Measurements from ENCODE around the gene RNF213.

Gene RNF213

GRCh38 chr17:80260791-80261158, at the start of gene RNF213:
RNF213 (plus strand) TSS chr17:80260852; CDS start chr17:80263682, 2,830 bp downstream.
- peak; percentile 43 to 85 for DNase-seq (ENCODE audit: low read depth in 1 of 2, low spot score in 1 of 2)
- no peak for TF ChIP-seq JUND (IDR thresholded peaks at IDR 0.05; ENCODE audit: low read depth)
- in situ Hi-C loops (cut with HindIII; ENCODE audit: low pct_unique_long_range_greater_than_20kb, low sequenced_read_pairs): no loop called here

DNA sequence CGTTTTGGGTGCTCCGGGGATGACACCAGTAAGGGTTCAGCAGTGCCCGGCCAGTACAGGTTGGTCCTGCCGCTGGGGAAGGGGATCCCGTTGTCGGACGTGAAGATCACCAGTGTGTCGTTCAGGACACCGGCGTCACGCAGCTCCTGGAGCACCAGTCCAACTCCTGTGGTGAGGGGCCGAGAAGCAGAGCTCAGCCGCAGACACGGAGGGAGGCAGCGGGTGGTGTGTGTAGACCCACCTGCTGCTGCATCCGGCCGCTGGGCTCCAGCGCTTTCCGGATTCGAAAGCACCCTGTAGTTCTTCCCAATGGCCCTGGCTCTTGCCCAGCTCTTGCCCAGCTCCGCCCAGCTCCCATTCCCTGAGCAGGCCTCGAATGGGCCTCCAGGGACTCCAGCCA, 48.5 kb upstream of the RNF213 start:
- no peak for TF ChIP-seq JUND (IDR thresholded peaks at IDR 0.05; ENCODE audit: low read depth)
- in situ Hi-C loops (cut with HindIII; ENCODE audit: low pct_unique_long_range_greater_than_20kb, low sequenced_read_pairs): no loop called here
- DNase-seq (ENCODE audit: low read depth in 1 of 2, low spot score in 1 of 2): no peak

- no peak for DNase-seq (ENCODE audit: low read depth in 1 of 2, low spot score in 1 of 2)
- no peak for TF ChIP-seq JUND (IDR thresholded peaks at IDR 0.05; ENCODE audit: low read depth)
- in situ Hi-C loops (cut with HindIII; ENCODE audit: low pct_unique_long_range_greater_than_20kb, low sequenced_read_pairs): no loop called here
These were observed 48.1 kb upstream of the RNF213 start for GRCh38 chr17:80212511-80212910.

GRCh38 chr17:80212962-80213642, 47.5 kb upstream of the RNF213 start:
- DNase-seq (ENCODE audit: low read depth in 1 of 2, low spot score in 1 of 2): no peak

GRCh38 chr17:80213643-80213975, 47.0 kb upstream of the RNF213 start:
- in situ Hi-C loops (cut with HindIII; ENCODE audit: low pct_unique_long_range_greater_than_20kb, low sequenced_read_pairs): no loop called here
- TF ChIP-seq JUND (IDR thresholded peaks at IDR 0.05; ENCODE audit: low read depth): no peak
- DNase-seq (ENCODE audit: low read depth in 1 of 2, low spot score in 1 of 2): no peak

More at GRCh38 chr17:80212962-80213642, 47.5 kb upstream of the RNF213 start:
- in situ Hi-C loops (cut with HindIII; ENCODE audit: low pct_unique_long_range_greater_than_20kb, low sequenced_read_pairs): no loop called here
- no peak for TF ChIP-seq JUND (IDR thresholded peaks at IDR 0.05; ENCODE audit: low read depth)

- no peak for DNase-seq (ENCODE audit: low read depth in 1 of 2, low spot score in 1 of 2)
- in situ Hi-C loops (cut with HindIII; ENCODE audit: low pct_unique_long_range_greater_than_20kb, low sequenced_read_pairs): no loop called here
These were observed 46.4 kb upstream of the RNF213 start for GRCh38 chr17:80214012-80214877.

DNA sequence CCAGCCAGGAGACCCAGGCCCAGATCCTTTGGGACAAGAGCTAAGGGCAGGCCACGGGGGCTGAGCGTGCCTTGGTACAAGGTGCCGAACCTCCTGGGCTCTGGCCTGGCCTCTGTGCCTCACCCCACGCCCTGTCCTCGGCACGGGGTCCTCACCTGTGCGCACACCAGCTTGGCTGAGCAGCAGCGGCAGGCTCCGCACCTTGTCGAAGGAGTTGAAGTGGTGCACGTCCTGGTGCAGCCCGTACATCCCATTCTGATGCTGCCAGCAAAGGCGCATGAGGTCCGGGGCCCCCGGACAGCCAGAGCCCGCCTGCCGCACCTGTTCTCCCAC, 45.8 kb upstream of the RNF213 start:
- in situ Hi-C loops (cut with HindIII; ENCODE audit: low pct_unique_long_range_greater_than_20kb, low sequenced_read_pairs): no loop called here
- TF ChIP-seq JUND (IDR thresholded peaks at IDR 0.05; ENCODE audit: low read depth): no peak
- DNase-seq (ENCODE audit: low read depth in 1 of 2, low spot score in 1 of 2): no peak

More at GRCh38 chr17:80214012-80214877, 46.4 kb upstream of the RNF213 start:
- no peak for TF ChIP-seq JUND (IDR thresholded peaks at IDR 0.05; ENCODE audit: low read depth)

DNA sequence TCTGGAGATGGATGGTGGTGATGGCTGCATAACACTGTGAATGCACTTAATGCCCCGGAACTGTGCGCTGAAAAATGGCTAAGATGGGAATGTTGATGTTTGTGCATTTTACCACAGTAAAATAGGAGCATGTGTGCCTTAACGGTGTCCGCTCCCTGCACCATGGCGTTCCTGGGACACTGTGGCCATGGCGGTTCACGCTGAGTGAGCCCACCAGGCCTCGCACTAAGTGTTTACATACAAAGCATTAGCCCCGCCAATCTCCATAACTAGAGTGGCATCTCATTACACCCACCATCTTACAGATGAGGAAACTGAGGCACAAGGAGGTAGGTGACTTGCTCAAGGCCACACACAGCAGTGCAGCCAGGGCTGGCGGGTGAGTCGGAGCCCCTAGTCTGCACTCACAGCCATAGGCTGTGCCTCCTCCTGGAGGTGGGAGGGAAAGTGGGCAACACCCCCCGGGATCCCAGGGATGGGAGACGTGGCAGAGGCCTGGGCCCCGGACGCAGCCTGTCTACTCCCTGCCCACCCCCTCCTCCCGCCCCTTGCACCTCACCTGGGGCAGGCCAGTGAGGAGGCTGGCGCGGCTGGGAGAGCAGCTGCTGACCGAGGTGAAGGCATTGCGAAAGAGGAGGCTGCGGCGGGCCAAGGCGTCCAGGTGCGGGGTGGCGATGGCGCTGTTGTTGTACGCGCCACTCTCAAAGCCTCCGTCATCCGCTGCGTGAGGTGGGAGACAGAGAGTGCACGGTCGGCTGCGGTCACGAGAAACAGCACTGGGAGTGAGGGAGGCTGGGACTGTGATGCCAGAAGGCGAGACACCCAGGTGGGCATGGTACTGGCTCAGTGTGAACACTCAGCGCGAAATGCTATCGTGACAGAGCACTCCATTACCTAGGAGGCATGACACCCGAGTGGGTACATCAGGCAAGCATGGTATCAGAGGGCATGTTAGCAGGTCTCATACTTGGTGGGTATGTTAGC, 43.9 kb upstream of the RNF213 start:
- in situ Hi-C loops (cut with HindIII; ENCODE audit: low pct_unique_long_range_greater_than_20kb, low sequenced_read_pairs): no loop called here
- no peak for TF ChIP-seq JUND (IDR thresholded peaks at IDR 0.05; ENCODE audit: low read depth)
- no peak for DNase-seq (ENCODE audit: low read depth in 1 of 2, low spot score in 1 of 2)

GRCh38 chr17:80217703-80218362, 42.8 kb upstream of the RNF213 start:
- no peak for DNase-seq (ENCODE audit: low read depth in 1 of 2, low spot score in 1 of 2)
- no peak for TF ChIP-seq JUND (IDR thresholded peaks at IDR 0.05; ENCODE audit: low read depth)
- in situ Hi-C loops (cut with HindIII; ENCODE audit: low pct_unique_long_range_greater_than_20kb, low sequenced_read_pairs): no loop called here

GRCh38 chr17:80218391-80218790, 42.3 kb upstream of the RNF213 start:
- TF ChIP-seq JUND (IDR thresholded peaks at IDR 0.05; ENCODE audit: low read depth): no peak

DNA sequence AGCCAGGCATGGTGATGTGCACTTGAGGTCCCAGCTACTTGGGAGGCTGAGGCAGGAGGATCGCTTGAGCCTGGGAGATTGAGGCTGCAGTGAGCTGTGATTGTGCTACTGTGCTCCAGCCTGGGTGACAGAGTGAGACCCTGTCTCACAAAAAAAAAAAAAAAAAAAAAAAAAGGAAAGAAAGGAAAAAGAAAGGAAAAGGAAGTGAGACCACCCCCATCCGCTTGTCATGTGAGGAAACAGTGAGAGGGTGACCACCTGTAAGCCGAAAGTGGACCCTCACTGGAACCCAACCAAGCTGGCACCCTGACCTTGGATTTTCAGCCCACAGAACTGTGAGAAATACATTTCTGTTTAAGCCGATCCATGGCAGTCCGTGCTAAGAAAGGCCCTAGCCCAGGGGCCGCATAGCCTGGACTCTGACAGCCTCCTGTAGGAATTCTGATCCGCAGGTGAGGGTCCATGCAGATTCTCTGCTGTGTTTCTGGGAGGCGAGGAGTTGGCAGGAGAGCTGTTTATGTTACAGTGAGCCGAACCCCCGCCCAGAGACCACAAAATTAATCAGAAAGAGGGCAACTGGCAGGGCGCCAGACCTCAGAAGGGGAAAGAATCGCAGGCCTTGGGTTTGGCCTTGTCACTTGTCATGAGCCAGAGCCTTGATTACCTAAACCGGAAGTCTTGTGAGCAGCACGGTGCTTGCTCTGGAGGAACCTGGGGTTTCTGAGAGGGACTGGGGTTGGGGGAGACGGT, 41.5 kb upstream of the RNF213 start:
- DNase-seq (ENCODE audit: low read depth in 1 of 2, low spot score in 1 of 2): peak; percentile 55 to 68
- in situ Hi-C loops (cut with HindIII; ENCODE audit: low pct_unique_long_range_greater_than_20kb, low sequenced_read_pairs): no loop called here
- TF ChIP-seq JUND (IDR thresholded peaks at IDR 0.05; ENCODE audit: low read depth): no peak

More at GRCh38 chr17:80218391-80218790, 42.3 kb upstream of the RNF213 start:
- DNase-seq (ENCODE audit: low read depth in 1 of 2, low spot score in 1 of 2): no peak
- in situ Hi-C loops (cut with HindIII; ENCODE audit: low pct_unique_long_range_greater_than_20kb, low sequenced_read_pairs): no loop called here
